Endothelial cell of umbilical vein (primary cell): ENCODE data around the gene FRMPD1. TPM values are rescaled to one million over a fixed set of nuclear protein-coding genes. Genes with fewer than 3 reads are reported as not detected.

Experiments
- BruUV-seq: library from RNA; stranded (reverse); fragments of 400-500 nt; replicated peaks from 2 replicates; lab custom pipeline; 2021; lab: Mats Ljungman, UMichigan
- CTCF ChIA-PET: fragments of 300-600, 350-600 bp; sonication (Branson Sonifier 250); formaldehyde crosslinking; loops from one replicate; lab custom pipeline; 2021; ENCODE audit warnings: antibody characterized with exemption, inconsistent platforms; lab: Charles Lee
- POLR2A ChIA-PET: fragments of 300-600, 350-600 bp; sonication (Branson Sonifier 250); formaldehyde crosslinking; loops from one replicate; lab custom pipeline; 2021; ENCODE audit warnings: antibody characterized with exemption, inconsistent platforms; lab: Charles Lee
- DNase-seq: peaks from one replicate; pipeline ENCODE4 v3.0.0-alpha.2; 2011; ENCODE audit warnings: low read depth, low spot score
- FAIRE-seq: peaks from 2 replicates; lab custom pipeline; 2011; peaks lifted over from hg19 to GRCh38; lab: Jason Lieb, UNC
- H2AFZ ChIP-seq: 2 replicates; pipeline ENCODE4 v1.6.0; 2012; ENCODE audit warnings: low read depth, low read length, control low read depth, inconsistent platforms
- H3K27ac ChIP-seq: 2 replicates; pipeline ENCODE4 v1.5.1; 2011; ENCODE audit warnings: low read depth, mild to moderate bottlenecking, control low read depth, low read length, moderate library complexity; ENCODE audit not compliant: insufficient read depth
- H3K27me3 ChIP-seq, 2 experiments: 2 replicates each; pipeline versions ENCODE4 v1.6.0 to v1.6.1; 2011; ENCODE audit warnings: low read length in 2 of 2, mixed read lengths in 1 of 2; ENCODE audit not compliant: control insufficient read depth in 2 of 2, insufficient read depth in 2 of 2
- H3K36me3 ChIP-seq, 2 experiments: 2 replicates in 1 of 2; 3 replicates in 1 of 2; pipeline ENCODE4 v1.5.1; 2011; ENCODE audit warnings: low read length in 2 of 2, mild to moderate bottlenecking in 1 of 2, moderate library complexity in 1 of 2; ENCODE audit not compliant: control insufficient read depth in 2 of 2, insufficient read depth in 2 of 2; ENCODE audit errors: extremely low read depth in 1 of 2
- H3K4me1 ChIP-seq: 3 replicates; pipeline ENCODE4 v1.5.1; 2011; ENCODE audit warnings: mild to moderate bottlenecking, low read length; ENCODE audit not compliant: control insufficient read depth, insufficient read depth; ENCODE audit errors: extremely low read depth
- H3K4me2 ChIP-seq: 2 replicates; pipeline ENCODE4 v1.6.1; 2011; ENCODE audit warnings: low read length, control low read depth, mixed read lengths; ENCODE audit not compliant: insufficient read depth
- H3K4me3 ChIP-seq, 3 experiments: fragments of 200-600 bp in 1 of 3; sonication (generic), shearing (Covaris generic) in 1 of 3; replicated peaks in 1 of 3; 2 replicates each; pipeline ENCODE4 v1.5.1; 2011 to 2016; ENCODE audit warnings: control low read depth in 3 of 3, low read length in 3 of 3, mild to moderate bottlenecking in 2 of 3, inconsistent platforms in 1 of 3, low read depth in 1 of 3, moderate library complexity in 1 of 3; ENCODE audit not compliant: insufficient read depth in 1 of 3
- H3K79me2 ChIP-seq: 2 replicates; pipeline ENCODE4 v1.6.0; 2012; ENCODE audit warnings: low read length, inconsistent platforms; ENCODE audit not compliant: control insufficient read depth, insufficient read depth
- H3K9ac ChIP-seq: replicated peaks from 2 replicates; pipeline ENCODE3; 2011; ENCODE audit warnings: low read length, control low read depth; ENCODE audit not compliant: insufficient read depth; ENCODE audit errors: extremely low read depth
- H3K9me1 ChIP-seq: replicated peaks from 3 replicates; pipeline ENCODE4 v1.6.0; 2011; ENCODE audit warnings: mild to moderate bottlenecking, low read length; ENCODE audit not compliant: control insufficient read depth, insufficient read depth; ENCODE audit errors: extremely low read depth
- H3K9me3 ChIP-seq: replicated peaks from 2 replicates; pipeline ENCODE4 v1.5.1; 2012; ENCODE audit warnings: low read length, inconsistent platforms; ENCODE audit not compliant: control insufficient read depth, insufficient read depth
- H4K20me1 ChIP-seq: replicated peaks from 2 replicates; pipeline ENCODE3; 2011; ENCODE audit warnings: mild to moderate bottlenecking, low read length; ENCODE audit not compliant: control insufficient read depth, insufficient read depth; ENCODE audit errors: extremely low read depth
- CTCF ChIP-seq, 2 donors: IDR thresholded peaks; 1 replicate in 1 of 2; 2 replicates in 1 of 2; pipeline ENCODE4 v1.5.1; 2011; ENCODE audit warnings: low read length in 2 of 2, mild to moderate bottlenecking in 2 of 2, moderate library complexity in 2 of 2, control low read depth in 1 of 2, inconsistent platforms in 1 of 2, low read depth in 1 of 2; ENCODE audit not compliant: insufficient read depth in 1 of 2; ENCODE audit errors: extremely low read depth in 1 of 2
- EZH2 ChIP-seq: IDR thresholded peaks from 2 replicates; pipeline ENCODE4 v1.6.1; 2012; ENCODE audit warnings: borderline replicate concordance, low read depth, mild to moderate bottlenecking, moderate library complexity, low read length, inconsistent platforms; ENCODE audit not compliant: severe bottlenecking
- FOS ChIP-seq: IDR thresholded peaks from 2 replicates; pipeline ENCODE4 v1.6.1; 2011; ENCODE audit warnings: mild to moderate bottlenecking, low read length, moderate library complexity, borderline replicate concordance; ENCODE audit not compliant: insufficient read depth
- GATA2 ChIP-seq: IDR thresholded peaks from 2 replicates; pipeline ENCODE4 v1.7.0; 2011; ENCODE audit warnings: low read depth, mild to moderate bottlenecking, moderate library complexity, mixed read lengths, low read length; ENCODE audit not compliant: insufficient read length, insufficient read depth
- JUN ChIP-seq: IDR thresholded peaks from 2 replicates; pipeline ENCODE4 v1.6.1; 2011; ENCODE audit warnings: borderline replicate concordance, low read depth; ENCODE audit not compliant: insufficient read length, insufficient read depth
- MAX ChIP-seq: IDR thresholded peaks from 2 replicates; pipeline ENCODE4 v1.6.1; 2011; ENCODE audit not compliant: insufficient read depth, insufficient read length
- MYC ChIP-seq: IDR thresholded peaks from one replicate; pipeline ENCODE4 v1.6.1; 2011; ENCODE audit warnings: mild to moderate bottlenecking, low read depth, low read length
- POLR2A ChIP-seq: IDR thresholded peaks from 2 replicates; pipeline ENCODE4 v1.6.1; 2012; ENCODE audit warnings: low read depth, mild to moderate bottlenecking, control low read depth, low read length
- POLR2AphosphoS5 ChIP-seq: IDR thresholded peaks from 2 replicates; pipeline ENCODE4 v1.6.1; 2012; ENCODE audit warnings: low read depth, mild to moderate bottlenecking, control low read depth, low read length, moderate library complexity; ENCODE audit not compliant: insufficient read depth
- dilution Hi-C: fragments of 300-500 bp; cut with MboI; formaldehyde crosslinking; loops from one replicate; pipeline ENCODE4 v1.15.0; 2019; ENCODE audit warnings: low sequenced_read_pairs; ENCODE audit not compliant: extremely low pct_ligation_motif_present
- intact Hi-C: fragments of 100-400 bp; cut with micrococcal nuclease; formaldehyde crosslinking; loops from one replicate; pipeline ENCODE4 v1.10.0; 2022
- polyA plus RNA-seq, 4 experiments: library from polyadenylated mRNA; depleted of rRNA in 3 of 4; stranded (reverse) in 3 of 4; unstranded in 1 of 4; fragments of >200 nt; gene quantifications; 2 replicates each; pipeline versions ENCODE4 v1.2.1 to v1.2.3, GENCODE V29; 2011 to 2012; ENCODE audit warnings: missing spikeins in 1 of 4
- total RNA-seq: library from RNA; stranded (reverse); gene quantifications from 2 replicates; pipeline ENCODE4 v1.2.3, GENCODE V29; 2021

The FRMPD1 gene
- total and polyA plus RNA-seq, 2 donors (not counting 3 experiments of a cell fraction or from before 2014, with no cell fraction given): not detected

GRCh38 chr9:37745970-37746369 lies 95.2 kb downstream of the FRMPD1 start:
- Histone ChIP-seq H3K36me3 (no peaks in the 10 kb centered on the region), H3K4me3 (no peak overlapping the region), H3K27ac (no peak overlapping the region), H3K9me1 (no peaks in the 10 kb centered on the region), H3K4me1 (no peaks in the 10 kb centered on the region), H3K27me3 (peaks cover 0 to 6% of the 10 kb centered on the region in 2 experiments), H4K20me1 (no peaks in the 10 kb centered on the region), H3K9ac (no peak overlapping the region), H3K4me2 (no peak overlapping the region), H3K79me2 (no peaks in the 10 kb centered on the region), H3K9me3 (no peaks in the 10 kb centered on the region), H2AFZ (no peak overlapping the region)
- intact Hi-C loops (loop anchor here (2.0 to 5.0 kb wide), 3 partner anchors 156 to 617 kb away; partner anchors contain the start of gene SLC25A51), dilution Hi-C loops (no loop called here)
- ChIA-PET POLR2A (no interaction called here), CTCF (interaction anchor here (1.1 to 1.2 kb wide), 2 partner anchors 518 to 618 kb away, joined by 3 read pairs; no protein-coding TSS in a partner anchor)
- DNase-seq (no peak), FAIRE-seq (no peak)
- TF ChIP-seq POLR2AphosphoS5: no peak
- TF ChIP-seq MYC: no peak
- TF ChIP-seq EZH2: no peak
- TF ChIP-seq JUN: no peak
- TF ChIP-seq FOS: no peak
- no peak for TF ChIP-seq POLR2A
- no peak for TF ChIP-seq CTCF (IDR thresholded peaks at IDR 0.05; ENCODE audit: extremely low read depth in 1 of 2, insufficient read depth in 1 of 2, low read depth in 1 of 2, low read length in 2 of 2)
- TF ChIP-seq MAX: no peak
- no peak for TF ChIP-seq GATA2
- BruUV-seq: no TSS peak
